ENCODE data around the gene CDC27.
"Not testable (repeated sequence)": the region's sequence is repeated elsewhere in the genome, so short reads cannot be mapped to it uniquely, and the experiment has no call there.

CDC27 gene

GRCh38 chr17:47218896-47219430 lies 29.9 kb upstream of the CDC27 start (continued):
- TF ChIP-seq TSHZ2 (CRISPR knock-in tag; IDR thresholded peaks at IDR 0.05) (no peak), CSDC2 (CRISPR knock-in tag; IDR thresholded peaks at IDR 0.05) (no peak), RARB (CRISPR knock-in tag; IDR thresholded peaks at IDR 0.05) (no peak)

- ATAC-seq, result not testable (repeated sequence)
Measured at GRCh38 chr17:47217279-47217678, 28.2 kb upstream of the CDC27 start.

- not testable (repeated sequence) for ATAC-seq
Measured at GRCh38 chr17:47216821-47217220, 27.7 kb upstream of the CDC27 start.

GRCh38 chr17:47214931-47215330 lies 25.8 kb upstream of the CDC27 start:
- ATAC-seq, result no peak
- TF ChIP-seq SNAI2 (CRISPR knock-in tag; IDR thresholded peaks at IDR 0.05), result no peak
- TF ChIP-seq BACH2 (CRISPR knock-in tag; IDR thresholded peaks at IDR 0.05; ENCODE audit: borderline replicate concordance), result no peak
- TF ChIP-seq ZNF8 (CRISPR knock-in tag; IDR thresholded peaks at IDR 0.05), result no peak

GRCh38 chr17:47213540-47213939 lies 24.4 kb upstream of the CDC27 start:
- no peak for TF ChIP-seq PPARA (CRISPR knock-in tag; IDR thresholded peaks at IDR 0.05; ENCODE audit: borderline replicate concordance)
- no peak for TF ChIP-seq ZFP3 (CRISPR knock-in tag; IDR thresholded peaks at IDR 0.05)
- no peak for TF ChIP-seq CSDC2 (CRISPR knock-in tag; IDR thresholded peaks at IDR 0.05)
- TF ChIP-seq TCF4 (CRISPR knock-in tag; IDR thresholded peaks at IDR 0.05; ENCODE audit: borderline replicate concordance), result no peak
- ATAC-seq, result no peak

GRCh38 chr17:47212458-47212857 lies 23.4 kb upstream of the CDC27 start:
- TF ChIP-seq ISL1 (CRISPR knock-in tag; IDR thresholded peaks at IDR 0.05) (no peak), TCF4 (CRISPR knock-in tag; IDR thresholded peaks at IDR 0.05; ENCODE audit: borderline replicate concordance) (no peak), ZNF8 (CRISPR knock-in tag; IDR thresholded peaks at IDR 0.05) (no peak), CSRNP3 (CRISPR knock-in tag; IDR thresholded peaks at IDR 0.05) (no peak), ZFP3 (CRISPR knock-in tag; IDR thresholded peaks at IDR 0.05) (no peak), TSHZ2 (CRISPR knock-in tag; IDR thresholded peaks at IDR 0.05) (no peak), PATZ1 (CRISPR knock-in tag; IDR thresholded peaks at IDR 0.05; ENCODE audit: borderline replicate concordance) (no peak), ZC3H10 (CRISPR knock-in tag; IDR thresholded peaks at IDR 0.05) (no peak), ZNF565 (CRISPR knock-in tag; conservative IDR thresholded peaks at IDR 0.05; ENCODE audit: low read depth) (no peak), TOX (CRISPR knock-in tag; IDR thresholded peaks at IDR 0.05; ENCODE audit: borderline replicate concordance) (no peak), RARB (CRISPR knock-in tag; IDR thresholded peaks at IDR 0.05) (no peak), ESRRG (CRISPR knock-in tag; IDR thresholded peaks at IDR 0.05) (no peak), ZFP30 (CRISPR knock-in tag; IDR thresholded peaks at IDR 0.05) (no peak), POU6F1 (CRISPR knock-in tag; IDR thresholded peaks at IDR 0.05; ENCODE audit: borderline replicate concordance, low read depth) (no peak), PPARA (CRISPR knock-in tag; IDR thresholded peaks at IDR 0.05; ENCODE audit: borderline replicate concordance) (no peak), CREB5 (CRISPR knock-in tag; IDR thresholded peaks at IDR 0.05; ENCODE audit: low read depth) (no peak)
- no peak for ATAC-seq
